Measurements from ENCODE around the gene TEX22.

DNA sequence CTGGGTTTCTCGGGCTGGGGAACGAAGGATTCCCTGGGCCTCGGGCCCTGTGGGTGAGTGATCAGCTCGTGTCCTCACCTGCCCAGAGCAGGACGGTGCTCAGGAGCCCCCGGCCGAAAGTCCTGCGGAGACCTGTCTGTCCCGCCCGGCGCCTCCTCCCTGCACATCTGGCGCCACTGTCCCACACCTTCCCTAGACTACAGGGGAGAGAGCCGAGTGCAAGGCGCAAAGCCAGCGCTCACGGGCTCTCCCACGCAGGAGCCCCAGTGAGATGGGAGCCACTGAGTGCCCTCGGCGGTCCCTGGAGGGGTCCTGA lies 13.1 kb upstream of the TEX22 start:
- TF ChIP-seq, protein P1, sequence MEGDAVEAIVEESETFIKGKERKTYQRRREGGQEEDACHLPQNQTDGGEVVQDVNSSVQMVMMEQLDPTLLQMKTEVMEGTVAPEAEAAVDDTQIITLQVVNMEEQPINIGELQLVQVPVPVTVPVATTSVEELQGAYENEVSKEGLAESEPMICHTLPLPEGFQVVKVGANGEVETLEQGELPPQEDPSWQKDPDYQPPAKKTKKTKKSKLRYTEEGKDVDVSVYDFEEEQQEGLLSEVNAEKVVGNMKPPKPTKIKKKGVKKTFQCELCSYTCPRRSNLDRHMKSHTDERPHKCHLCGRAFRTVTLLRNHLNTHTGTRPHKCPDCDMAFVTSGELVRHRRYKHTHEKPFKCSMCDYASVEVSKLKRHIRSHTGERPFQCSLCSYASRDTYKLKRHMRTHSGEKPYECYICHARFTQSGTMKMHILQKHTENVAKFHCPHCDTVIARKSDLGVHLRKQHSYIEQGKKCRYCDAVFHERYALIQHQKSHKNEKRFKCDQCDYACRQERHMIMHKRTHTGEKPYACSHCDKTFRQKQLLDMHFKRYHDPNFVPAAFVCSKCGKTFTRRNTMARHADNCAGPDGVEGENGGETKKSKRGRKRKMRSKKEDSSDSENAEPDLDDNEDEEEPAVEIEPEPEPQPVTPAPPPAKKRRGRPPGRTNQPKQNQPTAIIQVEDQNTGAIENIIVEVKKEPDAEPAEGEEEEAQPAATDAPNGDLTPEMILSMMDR (conservative IDR thresholded peaks at IDR 0.05 in 1 of 2, IDR thresholded peaks at IDR 0.05 in 1 of 2; ENCODE audit: extremely low read depth in 1 of 2, insufficient read depth in 1 of 2, low read depth in 1 of 2, low read length in 2 of 2), result no peak
- TF ChIP-seq EZH2 (IDR thresholded peaks at IDR 0.05; ENCODE audit: borderline replicate concordance, low read length), result no peak

Data from mammary epithelial cell (primary cell).